ENCODE results near the gene CDC26. TPM values are rescaled to one million over a fixed set of nuclear protein-coding genes. Genes with fewer than 3 reads are reported as not detected.
"Not testable (repeated sequence)": the region's sequence is repeated elsewhere in the genome, so short reads cannot be mapped to it uniquely, and the experiment has no call there.

Gene CDC26
- total and polyA plus RNA-seq, 4 donors, result 19.8 to 39.7 (median 26.1) TPM

GRCh38 chr9:113296796-113297558, 21.6 kb upstream of the CDC26 start:
- Histone ChIP-seq H3K27me3 (ENCODE audit: control insufficient read depth, insufficient read depth, low read length) (no peaks in the 10 kb centered on the region), H3K9me3 (ENCODE audit: control insufficient read depth, insufficient read depth, low read length) (no peaks in the 10 kb centered on the region), H3K36me3 (ENCODE audit: control insufficient read depth, insufficient read depth, low read length) (peaks cover 11% of the 10 kb centered on the region), H3K4me3 (ENCODE audit: low read depth, low read length) (no peak overlapping the region), H3K27ac (ENCODE audit: low read depth, low read length) (no peak overlapping the region), H3K4me1 (ENCODE audit: control insufficient read depth, insufficient read depth, low read length) (no peaks in the 10 kb centered on the region)
- 65% methylated on average over 6 of the region's 9 CpGs for WGBS (ENCODE audit: insufficient coverage)
- DNase-seq (ENCODE audit: low read depth in 4 of 6, low spot score in 6 of 6), result no peak

GRCh38 chr9:113296247-113296646, 20.9 kb upstream of the CDC26 start:
- not testable (repeated sequence) for H3K9me3 ChIP-seq (ENCODE audit: control insufficient read depth, insufficient read depth, low read length); H3K4me3 ChIP-seq (ENCODE audit: low read depth, low read length); DNase-seq (ENCODE audit: low read depth in 4 of 6, low spot score in 6 of 6); H3K27me3 ChIP-seq (ENCODE audit: control insufficient read depth, insufficient read depth, low read length); H3K27ac ChIP-seq (ENCODE audit: low read depth, low read length); H3K4me1 ChIP-seq (ENCODE audit: control insufficient read depth, insufficient read depth, low read length)
- peaks cover 18% of the 10 kb centered on the region for H3K36me3 ChIP-seq (ENCODE audit: control insufficient read depth, insufficient read depth, low read length)
- WGBS (ENCODE audit: insufficient coverage), result 80% methylated on average over 7 of the region's 8 CpGs

- DNase-seq (ENCODE audit: low read depth in 4 of 6, low spot score in 6 of 6), result no peak
- WGBS (ENCODE audit: insufficient coverage), result 88% methylated on average over 4 of the region's 7 CpGs
- H3K27ac ChIP-seq (ENCODE audit: low read depth, low read length), result no peak overlapping the region
- H3K9me3 ChIP-seq (ENCODE audit: control insufficient read depth, insufficient read depth, low read length), result no peaks in the 10 kb centered on the region
- H3K4me1 ChIP-seq (ENCODE audit: control insufficient read depth, insufficient read depth, low read length), result no peaks in the 10 kb centered on the region
- no peaks in the 10 kb centered on the region for H3K27me3 ChIP-seq (ENCODE audit: control insufficient read depth, insufficient read depth, low read length)
- peaks cover 35% of the 10 kb centered on the region for H3K36me3 ChIP-seq (ENCODE audit: control insufficient read depth, insufficient read depth, low read length)
- H3K4me3 ChIP-seq (ENCODE audit: low read depth, low read length), result no peak overlapping the region
Observed at GRCh38 chr9:113293285-113293878, 18.0 kb upstream of the CDC26 start.

- WGBS (ENCODE audit: insufficient coverage), result 97% methylated on average over 5 of the region's 6 CpGs
- no peaks in the 10 kb centered on the region for H3K27me3 ChIP-seq (ENCODE audit: control insufficient read depth, insufficient read depth, low read length)
- H3K9me3 ChIP-seq (ENCODE audit: control insufficient read depth, insufficient read depth, low read length), result no peaks in the 10 kb centered on the region
- H3K4me1 ChIP-seq (ENCODE audit: control insufficient read depth, insufficient read depth, low read length), result no peaks in the 10 kb centered on the region
- H3K4me3 ChIP-seq (ENCODE audit: low read depth, low read length), result no peak overlapping the region
- H3K36me3 ChIP-seq (ENCODE audit: control insufficient read depth, insufficient read depth, low read length), result peaks cover 47% of the 10 kb centered on the region
- no peak for DNase-seq (ENCODE audit: low read depth in 4 of 6, low spot score in 6 of 6)
- H3K27ac ChIP-seq (ENCODE audit: low read depth, low read length), result no peak overlapping the region
Observed at GRCh38 chr9:113290052-113290607, 14.8 kb upstream of the CDC26 start.

- Histone ChIP-seq H3K4me3 (ENCODE audit: low read depth, low read length) (no peak overlapping the region), H3K4me1 (ENCODE audit: control insufficient read depth, insufficient read depth, low read length) (no peaks in the 10 kb centered on the region), H3K9me3 (ENCODE audit: control insufficient read depth, insufficient read depth, low read length) (no peaks in the 10 kb centered on the region), H3K27ac (ENCODE audit: low read depth, low read length) (no peak overlapping the region), H3K36me3 (ENCODE audit: control insufficient read depth, insufficient read depth, low read length) (peaks cover 49% of the 10 kb centered on the region), H3K27me3 (ENCODE audit: control insufficient read depth, insufficient read depth, low read length) (no peaks in the 10 kb centered on the region)
- no CpG with 5 or more reads among the region's 2 CpGs for WGBS (ENCODE audit: insufficient coverage)
- no peak for DNase-seq (ENCODE audit: low read depth in 4 of 6, low spot score in 6 of 6)
Observed at GRCh38 chr9:113289091-113289490, 13.7 kb upstream of the CDC26 start.

GRCh38 chr9:113281356-113281755, 6.0 kb upstream of the CDC26 start:
- H3K27me3 ChIP-seq (ENCODE audit: control insufficient read depth, insufficient read depth, low read length), result no peaks in the 10 kb centered on the region
- H3K36me3 ChIP-seq (ENCODE audit: control insufficient read depth, insufficient read depth, low read length), result peaks cover 54% of the 10 kb centered on the region
- H3K4me1 ChIP-seq (ENCODE audit: control insufficient read depth, insufficient read depth, low read length), result peaks cover 5% of the 10 kb centered on the region
- H3K9me3 ChIP-seq (ENCODE audit: control insufficient read depth, insufficient read depth, low read length), result no peaks in the 10 kb centered on the region
- WGBS (ENCODE audit: insufficient coverage), result 91% methylated on average over 4 of the region's 4 CpGs
- H3K27ac ChIP-seq (ENCODE audit: low read depth, low read length), result no peak overlapping the region
- DNase-seq (ENCODE audit: low read depth in 4 of 6, low spot score in 6 of 6), result no peak
- H3K4me3 ChIP-seq (ENCODE audit: low read depth, low read length), result no peak overlapping the region

GRCh38 chr9:113278840-113279239, 3.5 kb upstream of the CDC26 start:
- DNase-seq (ENCODE audit: low read depth in 4 of 6, low spot score in 6 of 6), result no peak
- WGBS (ENCODE audit: insufficient coverage), result 86% methylated on average over 4 of the region's 4 CpGs
- H3K4me1 ChIP-seq (ENCODE audit: control insufficient read depth, insufficient read depth, low read length), result peaks cover 5% of the 10 kb centered on the region
- H3K27ac ChIP-seq (ENCODE audit: low read depth, low read length), result no peak overlapping the region
- H3K36me3 ChIP-seq (ENCODE audit: control insufficient read depth, insufficient read depth, low read length), result peaks cover 42% of the 10 kb centered on the region
- no peak overlapping the region for H3K4me3 ChIP-seq (ENCODE audit: low read depth, low read length)
- H3K27me3 ChIP-seq (ENCODE audit: control insufficient read depth, insufficient read depth, low read length), result no peaks in the 10 kb centered on the region
- no peaks in the 10 kb centered on the region for H3K9me3 ChIP-seq (ENCODE audit: control insufficient read depth, insufficient read depth, low read length)

GRCh38 chr9:113274474-113275156, 757 bp downstream of the CDC26 start:
- Histone ChIP-seq H3K27ac (ENCODE audit: low read depth, low read length) (peak overlapping the region; percentile 96), H3K4me3 (ENCODE audit: low read depth, low read length) (peak overlapping the region; percentile 90), H3K9me3 (ENCODE audit: control insufficient read depth, insufficient read depth, low read length) (no peaks in the 10 kb centered on the region), H3K4me1 (ENCODE audit: control insufficient read depth, insufficient read depth, low read length) (peaks cover 5% of the 10 kb centered on the region), H3K27me3 (ENCODE audit: control insufficient read depth, insufficient read depth, low read length) (no peaks in the 10 kb centered on the region), H3K36me3 (ENCODE audit: control insufficient read depth, insufficient read depth, low read length) (peaks cover 23% of the 10 kb centered on the region)
- DNase-seq (ENCODE audit: low read depth in 4 of 6, low spot score in 6 of 6), result peak; percentile 26 to 88 (median 41)
- WGBS (ENCODE audit: insufficient coverage), result 0% methylated on average over 12 of the region's 15 CpGs

- H3K27me3 ChIP-seq (ENCODE audit: control insufficient read depth, insufficient read depth, low read length), result no peaks in the 10 kb centered on the region
- no peak overlapping the region for H3K4me3 ChIP-seq (ENCODE audit: low read depth, low read length)
- WGBS (ENCODE audit: insufficient coverage), result no CpG with 5 or more reads among the region's 2 CpGs
- H3K9me3 ChIP-seq (ENCODE audit: control insufficient read depth, insufficient read depth, low read length), result no peaks in the 10 kb centered on the region
- DNase-seq (ENCODE audit: low read depth in 4 of 6, low spot score in 6 of 6), result no peak
- no peak overlapping the region for H3K27ac ChIP-seq (ENCODE audit: low read depth, low read length)
- no peaks in the 10 kb centered on the region for H3K4me1 ChIP-seq (ENCODE audit: control insufficient read depth, insufficient read depth, low read length)
- peaks cover 35% of the 10 kb centered on the region for H3K36me3 ChIP-seq (ENCODE audit: control insufficient read depth, insufficient read depth, low read length)
Observed at GRCh38 chr9:113269871-113270270, 5.5 kb downstream of the CDC26 start.
